GM19099 (cell line): ENCODE data around the gene SHROOM3.

Experiments
- POLR2A ChIP-seq: IDR thresholded peaks from 3 replicates; pipeline ENCODE4 v1.6.1; 2011; ENCODE audit warnings: low read depth; ENCODE audit not compliant: insufficient read length; ENCODE audit errors: extremely low read depth

The SHROOM3 gene

GRCh38 chr4:76559236-76560071, 124.4 kb downstream of the SHROOM3 start:
- TF ChIP-seq POLR2A, result no peak

DNA sequence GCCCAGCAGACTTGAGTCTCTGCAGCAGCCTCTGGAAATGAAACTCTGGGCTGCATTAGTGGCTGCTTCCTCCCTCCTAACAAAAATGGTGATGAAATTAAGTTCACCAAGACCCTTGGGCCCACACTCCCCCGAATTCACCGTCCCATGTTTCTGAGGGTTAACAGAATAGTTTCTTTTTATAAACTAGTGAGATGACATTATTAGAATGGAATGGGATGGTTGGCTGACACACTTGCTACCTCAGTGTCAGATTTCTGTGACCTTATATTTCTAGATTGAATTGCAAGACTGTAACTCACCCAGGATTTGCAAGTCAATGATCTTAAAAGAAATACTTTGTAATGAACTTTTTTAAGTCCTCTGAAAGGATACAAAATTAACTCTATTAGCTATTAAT, 127.1 kb downstream of the SHROOM3 start:
- TF ChIP-seq POLR2A, result no peak

DNA sequence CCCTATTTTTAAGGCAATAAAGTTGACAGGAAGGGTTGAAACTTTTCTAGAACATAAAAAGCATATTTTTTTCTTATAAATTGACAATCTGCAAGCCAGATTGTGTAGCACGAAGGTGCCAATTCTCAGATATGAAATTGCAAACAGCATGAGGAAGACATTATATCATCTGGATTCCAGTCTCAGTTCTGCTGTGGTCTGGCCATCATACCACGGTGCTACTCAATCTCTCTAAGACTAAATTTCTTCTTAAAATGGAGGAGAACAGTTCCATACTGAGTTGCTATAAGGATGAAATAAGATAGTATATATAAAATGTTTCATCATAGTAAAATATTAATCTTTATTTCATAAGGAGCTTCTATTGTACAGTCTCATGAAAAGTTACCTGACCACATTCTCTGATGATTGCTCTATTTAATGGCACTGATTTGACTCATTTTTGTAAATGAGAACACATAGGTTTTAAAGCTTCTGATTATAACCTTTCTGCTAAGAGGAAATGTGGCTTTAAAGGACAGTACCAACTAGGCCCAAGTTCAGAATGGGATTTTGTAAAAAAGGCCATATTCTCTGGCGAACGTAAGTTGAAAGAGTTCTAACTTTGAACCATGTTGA, 127.9 kb downstream of the SHROOM3 start:
- TF ChIP-seq POLR2A, result no peak

- no peak for TF ChIP-seq POLR2A
Measured at GRCh38 chr4:76563454-76564122, 128.6 kb downstream of the SHROOM3 start.

DNA sequence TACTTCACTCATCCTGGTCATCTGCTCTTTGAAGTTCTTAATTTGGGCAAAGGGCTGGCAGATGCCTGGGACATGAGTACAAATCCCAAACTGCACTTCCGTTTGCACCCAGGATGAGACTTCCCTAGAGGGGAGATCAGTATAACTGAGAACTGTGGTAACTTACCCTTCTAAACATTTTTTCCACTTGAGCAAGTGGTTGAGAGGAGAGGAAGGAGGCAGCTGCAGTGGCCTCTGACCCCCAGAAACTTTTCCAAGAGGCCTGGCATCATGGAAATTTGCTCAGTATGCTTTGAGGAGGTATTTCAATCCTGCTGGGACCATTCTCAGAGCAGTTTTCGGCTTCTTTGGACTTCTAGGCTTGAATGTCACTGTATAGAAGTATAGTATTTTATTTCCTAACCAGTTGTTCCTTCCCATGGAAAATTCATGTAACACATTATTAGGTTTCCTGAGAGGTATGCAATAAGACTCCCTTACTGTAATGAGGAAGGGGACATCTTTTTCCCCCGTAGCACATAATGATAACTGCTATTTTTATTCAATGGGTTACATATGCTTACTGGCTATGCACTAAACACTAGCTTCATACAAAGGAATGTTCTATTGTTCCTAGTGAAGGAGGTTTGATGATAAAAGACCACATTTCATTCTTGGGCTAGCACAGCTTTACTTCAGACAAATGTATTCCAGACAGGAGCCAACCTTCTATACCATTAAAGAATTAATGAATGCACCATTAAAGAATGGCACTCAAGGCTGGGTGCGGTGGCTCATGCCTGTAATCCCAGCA, 129.3 kb downstream of the SHROOM3 start:
- TF ChIP-seq POLR2A, result no peak

DNA sequence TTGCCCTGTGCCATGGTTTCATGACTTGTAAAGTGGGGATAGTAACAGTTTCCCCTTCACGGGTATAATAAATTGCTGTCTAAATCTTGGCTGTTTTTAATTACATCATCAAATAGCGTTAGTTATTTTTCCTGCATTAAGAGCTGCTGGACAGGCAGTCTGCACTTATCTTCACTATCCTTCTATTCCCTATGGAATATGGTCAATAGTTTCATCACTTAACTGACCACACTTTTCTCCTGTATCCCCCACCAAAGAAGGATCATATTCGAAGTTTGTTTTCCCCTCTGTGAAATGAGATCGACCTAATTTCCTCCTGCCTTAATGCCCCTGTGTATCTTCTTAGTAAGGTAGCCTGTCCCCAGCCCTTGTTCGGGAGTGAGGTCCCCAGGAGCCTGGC, 133.2 kb downstream of the SHROOM3 start:
- no peak for TF ChIP-seq POLR2A

DNA sequence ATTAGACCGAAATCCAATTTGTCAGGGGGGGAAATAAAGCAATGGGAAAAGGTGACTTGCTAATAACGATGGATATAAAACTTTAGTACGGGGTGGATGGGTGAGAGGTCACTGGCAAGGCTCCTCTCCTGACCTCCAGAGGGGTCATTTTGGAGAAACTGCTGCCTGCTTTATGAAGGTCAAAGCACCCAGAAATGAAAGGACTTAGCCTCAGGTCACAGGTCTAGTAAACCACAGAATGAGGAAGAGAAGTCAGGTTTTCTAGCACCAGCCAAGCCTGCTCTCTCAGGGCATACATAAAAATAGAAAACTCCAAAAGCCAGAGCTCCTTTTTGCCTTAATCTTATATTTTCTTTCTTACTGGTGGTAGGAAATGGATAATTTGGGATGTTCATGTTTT, 134.2 kb downstream of the SHROOM3 start:
- TF ChIP-seq POLR2A, result no peak

DNA sequence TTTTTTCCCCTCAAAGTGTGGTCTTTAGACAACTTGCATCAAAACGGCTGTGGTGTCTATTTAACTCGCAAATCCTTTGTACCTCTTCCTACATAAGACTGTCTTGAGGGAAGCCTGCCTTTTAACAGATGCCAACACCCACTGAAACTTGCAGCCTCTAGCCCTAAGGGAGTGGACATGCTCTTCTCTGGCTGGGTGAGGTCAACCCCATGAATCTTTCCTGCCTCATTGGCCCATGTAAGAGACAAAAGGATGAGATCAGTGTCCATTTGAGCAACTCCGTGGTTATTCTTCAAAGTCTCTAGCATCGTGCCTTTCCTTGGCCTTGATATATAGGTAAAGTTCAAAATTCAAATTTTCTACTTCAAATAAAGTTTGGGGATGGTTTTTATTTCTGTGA, 134.7 kb downstream of the SHROOM3 start:
- no peak for TF ChIP-seq POLR2A

DNA sequence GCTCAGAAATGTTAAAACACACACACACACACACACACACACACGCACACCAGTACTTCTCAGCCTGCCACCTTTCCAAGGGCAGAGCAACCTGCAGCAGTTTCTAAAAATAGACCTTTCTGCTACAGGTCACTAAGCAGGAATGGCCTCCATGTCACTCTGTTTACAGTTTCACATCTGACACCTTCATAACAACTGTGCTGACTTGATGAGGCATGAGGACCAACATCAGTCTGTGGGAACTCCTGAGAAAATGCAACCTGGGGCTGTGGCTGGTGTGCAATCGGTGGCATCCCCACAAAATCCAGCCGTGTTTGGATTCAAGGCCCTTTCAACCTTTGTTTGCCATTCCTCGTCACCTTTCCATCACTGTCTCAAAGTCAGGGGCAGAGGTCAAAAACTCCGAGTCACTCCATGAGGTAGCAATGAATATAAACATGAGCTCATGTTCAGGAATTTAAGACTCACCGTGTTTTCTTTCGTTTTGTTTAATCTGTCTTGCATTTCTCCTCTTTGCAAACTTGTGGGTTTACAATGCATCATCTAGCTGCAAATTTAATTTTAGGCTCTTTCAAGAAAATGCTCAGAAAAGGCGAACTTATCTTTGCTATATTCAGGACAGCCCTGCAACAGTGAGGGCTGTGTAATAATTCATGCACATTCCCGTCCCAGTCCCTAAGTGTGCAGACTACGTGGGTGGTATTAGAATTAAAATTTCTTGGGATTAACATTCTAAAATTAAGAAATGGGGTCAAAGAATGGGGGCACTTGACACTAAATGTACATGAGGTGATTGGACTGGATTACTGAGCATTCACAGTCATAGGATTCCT, 135.3 kb downstream of the SHROOM3 start:
- no peak for TF ChIP-seq POLR2A

GRCh38 chr4:76571274-76571673, 136.2 kb downstream of the SHROOM3 start:
- TF ChIP-seq POLR2A, result no peak

- no peak for TF ChIP-seq POLR2A
Measured at GRCh38 chr4:76572224-76572623, 137.2 kb downstream of the SHROOM3 start.

- no peak for TF ChIP-seq POLR2A
Measured at GRCh38 chr4:76576824-76577223, 141.8 kb downstream of the SHROOM3 start.

DNA sequence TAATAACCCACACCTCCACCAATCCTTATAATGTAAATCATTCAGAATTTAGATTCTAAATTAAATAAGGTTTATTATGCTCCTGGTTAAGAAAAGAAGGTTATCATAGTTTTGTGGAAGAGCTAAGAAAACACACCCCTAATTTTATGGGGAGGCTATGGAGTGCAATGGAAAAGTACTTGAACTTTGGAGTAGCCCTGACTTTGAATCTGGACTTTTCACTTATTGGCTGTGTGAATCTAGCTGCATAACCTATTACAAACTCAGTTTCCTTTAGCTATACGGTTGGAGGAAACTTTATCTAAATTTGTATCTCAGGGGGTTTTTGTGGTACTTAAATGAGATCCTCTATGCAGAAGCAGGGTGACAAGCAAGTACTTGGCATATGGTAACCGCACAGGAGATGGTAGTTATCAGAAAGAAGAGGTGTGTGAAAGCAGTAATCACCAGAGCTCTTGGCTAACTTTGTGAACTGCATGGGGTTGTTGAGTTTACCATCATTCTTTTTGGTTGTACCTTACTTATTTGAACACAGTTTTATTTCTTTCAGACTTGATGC, 143.1 kb downstream of the SHROOM3 start:
- TF ChIP-seq POLR2A, result no peak
